Thoracic aorta (tissue), 2 donors: Measurements from ENCODE around the gene GABRB1. TPM values are rescaled to one million over a fixed set of nuclear protein-coding genes. Genes with fewer than 3 reads are reported as not detected.

ENCODE experiments used
- ATAC-seq: fragments of 150-250 bp; one replicate; pipeline ENCODE4 v1.8.0; 2017; ENCODE audit warnings: low read depth; ENCODE audit not compliant: insufficient number of reproducible peaks, low FRiP score
- DNase-seq: peaks from one replicate; pipeline ENCODE4 v3.0.0-alpha.2; 2020; ENCODE audit warnings: low spot score
- H3K27ac ChIP-seq, 2 donors: fragments of 200-600 bp; sonication (generic); 1 replicate in 1 of 2; 2 replicates in 1 of 2; pipeline ENCODE4 v1.5.1; 2016; ENCODE audit warnings: mild to moderate bottlenecking in 2 of 2, moderate library complexity in 2 of 2
- H3K27me3 ChIP-seq: fragments of 200-600 bp; sonication (generic); replicated peaks from 2 replicates; pipeline ENCODE4 v1.6.0; 2016; ENCODE audit warnings: mild to moderate bottlenecking; ENCODE audit not compliant: insufficient read depth
- H3K36me3 ChIP-seq: fragments of 200-600 bp; sonication (generic); one replicate; pipeline ENCODE4 v1.5.1; 2016
- H3K4me1 ChIP-seq, 2 donors: fragments of 200-600 bp; sonication (generic); 1 replicate in 1 of 2; 2 replicates in 1 of 2; pipeline versions ENCODE4 v1.5.1 to v1.6.0; 2016; ENCODE audit warnings: low read depth in 2 of 2, mild to moderate bottlenecking in 1 of 2; ENCODE audit not compliant: control insufficient read depth in 1 of 2
- H3K4me3 ChIP-seq: fragments of 200-600 bp; sonication (generic); 2 replicates; pipeline ENCODE4 v1.5.1; 2016; ENCODE audit warnings: mild to moderate bottlenecking
- H3K9me3 ChIP-seq: fragments of 200-600 bp; sonication (generic); 2 replicates; pipeline ENCODE4 v1.5.1; 2016
- total RNA-seq, 2 donors: library from RNA; depleted of rRNA; stranded (reverse); fragments of >200 nt; gene quantifications; one replicate each; pipeline versions ENCODE4 v1.1.0 to v1.2.3, GENCODE V29; 2016
- TF ChIP-seq, protein P1 (sequence below): fragments of 200-600 bp; sonication (generic); IDR thresholded peaks from one replicate; pipeline ENCODE4 v1.5.1; 2019; ENCODE audit warnings: antibody characterized with exemption

Gene GABRB1
- total RNA-seq, 2 donors from 2014 or later, result not detected

DNA sequence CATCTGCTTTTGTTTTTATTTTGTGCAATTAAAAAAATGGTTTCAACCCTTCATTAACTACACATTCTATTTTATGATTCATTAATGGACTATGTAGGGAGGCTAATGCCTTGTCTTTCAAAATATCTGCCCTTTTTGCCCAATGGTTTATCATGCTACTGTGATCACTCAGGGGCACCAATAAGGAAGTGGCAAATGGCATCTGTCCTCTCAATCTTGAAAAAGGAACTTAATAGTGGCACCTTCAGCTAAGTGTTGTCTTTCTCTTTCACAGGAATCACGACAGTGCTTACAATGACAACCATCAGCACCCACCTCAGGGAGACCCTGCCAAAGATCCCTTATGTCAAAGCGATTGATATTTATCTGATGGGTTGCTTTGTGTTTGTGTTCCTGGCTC is 375.0 kb downstream of the GABRB1 start:
- DNase-seq (no peak), ATAC-seq (no peak)
- H3K27ac ChIP-seq, result no peak overlapping the region
- no peaks in the 10 kb centered on the region for H3K9me3 ChIP-seq
- no peak overlapping the region for H3K4me3 ChIP-seq
- no peaks in the 10 kb centered on the region for H3K4me1 ChIP-seq
- no peaks in the 10 kb centered on the region for H3K36me3 ChIP-seq
- H3K27me3 ChIP-seq, result no peaks in the 10 kb centered on the region
- TF ChIP-seq, protein P1, sequence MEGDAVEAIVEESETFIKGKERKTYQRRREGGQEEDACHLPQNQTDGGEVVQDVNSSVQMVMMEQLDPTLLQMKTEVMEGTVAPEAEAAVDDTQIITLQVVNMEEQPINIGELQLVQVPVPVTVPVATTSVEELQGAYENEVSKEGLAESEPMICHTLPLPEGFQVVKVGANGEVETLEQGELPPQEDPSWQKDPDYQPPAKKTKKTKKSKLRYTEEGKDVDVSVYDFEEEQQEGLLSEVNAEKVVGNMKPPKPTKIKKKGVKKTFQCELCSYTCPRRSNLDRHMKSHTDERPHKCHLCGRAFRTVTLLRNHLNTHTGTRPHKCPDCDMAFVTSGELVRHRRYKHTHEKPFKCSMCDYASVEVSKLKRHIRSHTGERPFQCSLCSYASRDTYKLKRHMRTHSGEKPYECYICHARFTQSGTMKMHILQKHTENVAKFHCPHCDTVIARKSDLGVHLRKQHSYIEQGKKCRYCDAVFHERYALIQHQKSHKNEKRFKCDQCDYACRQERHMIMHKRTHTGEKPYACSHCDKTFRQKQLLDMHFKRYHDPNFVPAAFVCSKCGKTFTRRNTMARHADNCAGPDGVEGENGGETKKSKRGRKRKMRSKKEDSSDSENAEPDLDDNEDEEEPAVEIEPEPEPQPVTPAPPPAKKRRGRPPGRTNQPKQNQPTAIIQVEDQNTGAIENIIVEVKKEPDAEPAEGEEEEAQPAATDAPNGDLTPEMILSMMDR, result no peak

DNA sequence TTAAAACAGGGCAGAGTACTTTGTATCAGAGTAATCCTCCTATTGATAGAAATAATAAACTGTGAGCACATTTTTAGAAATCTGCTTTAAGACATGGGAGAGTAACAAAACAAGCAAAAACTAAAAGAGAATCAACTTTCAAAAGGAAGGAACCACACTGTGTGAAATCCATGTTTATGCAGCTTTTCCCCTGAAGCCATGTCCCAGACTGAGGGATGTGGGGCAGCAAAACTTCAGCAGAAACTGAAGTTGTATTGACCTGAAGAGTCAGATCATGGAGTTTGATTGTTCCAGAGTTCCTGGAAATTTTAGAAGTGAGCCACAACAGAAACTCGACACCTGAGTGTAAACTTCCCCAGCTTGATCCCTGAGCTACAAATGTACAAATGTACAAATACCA is 378.9 kb downstream of the GABRB1 start:
- H3K9me3 ChIP-seq, result no peaks in the 10 kb centered on the region
- DNase-seq (no peak), ATAC-seq (no peak)
- TF ChIP-seq, protein P1, result no peak
- no peaks in the 10 kb centered on the region for H3K36me3 ChIP-seq
- H3K27me3 ChIP-seq, result no peaks in the 10 kb centered on the region
- no peaks in the 10 kb centered on the region for H3K4me1 ChIP-seq
- no peak overlapping the region for H3K4me3 ChIP-seq
- no peak overlapping the region for H3K27ac ChIP-seq

DNA sequence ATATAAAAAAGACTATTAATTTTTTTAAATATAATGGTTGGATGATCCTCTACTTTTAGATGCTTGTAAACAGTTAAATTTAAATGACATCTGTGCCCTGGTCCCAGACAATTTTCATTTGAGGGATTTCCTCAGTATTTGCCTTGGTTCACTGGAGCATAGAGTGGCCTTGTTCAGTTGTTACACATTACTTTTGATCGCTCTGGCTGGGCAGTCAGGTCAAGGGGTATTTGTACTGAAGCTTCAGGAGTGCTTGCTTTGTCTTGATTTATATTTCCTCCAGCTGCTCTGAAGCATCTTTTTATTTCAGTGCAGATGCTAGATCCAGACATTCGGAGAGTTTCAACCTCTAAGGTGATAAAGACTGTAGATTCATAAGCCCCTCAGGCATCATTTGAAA is 382.2 kb downstream of the GABRB1 start:
- no peak overlapping the region for H3K27ac ChIP-seq
- H3K36me3 ChIP-seq, result no peaks in the 10 kb centered on the region
- DNase-seq, result no peak
- no peak overlapping the region for H3K4me3 ChIP-seq
- H3K9me3 ChIP-seq, result no peaks in the 10 kb centered on the region
- ATAC-seq, result no peak
- TF ChIP-seq, protein P1, result no peak
- H3K27me3 ChIP-seq, result no peaks in the 10 kb centered on the region
- H3K4me1 ChIP-seq, result no peaks in the 10 kb centered on the region

DNA sequence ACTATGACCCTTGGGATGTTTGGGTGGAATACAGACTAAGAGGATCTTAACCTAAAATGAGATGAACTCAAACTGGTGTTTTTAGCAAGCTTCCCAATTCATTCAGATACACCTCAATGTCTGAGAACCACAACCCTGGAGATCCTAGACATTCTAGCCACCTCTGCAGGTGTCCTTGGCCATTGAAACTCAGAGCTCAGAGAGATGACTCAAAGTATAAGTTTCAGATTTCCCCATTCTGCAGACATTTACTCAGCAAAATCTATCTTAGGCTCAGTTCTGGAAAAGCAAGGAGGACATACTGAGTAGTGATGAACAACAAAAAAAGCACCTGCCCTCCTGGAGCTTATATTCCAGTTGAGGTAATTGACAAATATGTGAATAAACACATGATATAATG is 384.4 kb downstream of the GABRB1 start:
- Histone ChIP-seq H3K27me3 (no peaks in the 10 kb centered on the region), H3K27ac (no peak overlapping the region), H3K4me1 (no peaks in the 10 kb centered on the region), H3K9me3 (no peaks in the 10 kb centered on the region), H3K4me3 (no peak overlapping the region), H3K36me3 (no peaks in the 10 kb centered on the region)
- TF ChIP-seq, protein P1, result no peak
- DNase-seq (no peak), ATAC-seq (no peak)

DNA sequence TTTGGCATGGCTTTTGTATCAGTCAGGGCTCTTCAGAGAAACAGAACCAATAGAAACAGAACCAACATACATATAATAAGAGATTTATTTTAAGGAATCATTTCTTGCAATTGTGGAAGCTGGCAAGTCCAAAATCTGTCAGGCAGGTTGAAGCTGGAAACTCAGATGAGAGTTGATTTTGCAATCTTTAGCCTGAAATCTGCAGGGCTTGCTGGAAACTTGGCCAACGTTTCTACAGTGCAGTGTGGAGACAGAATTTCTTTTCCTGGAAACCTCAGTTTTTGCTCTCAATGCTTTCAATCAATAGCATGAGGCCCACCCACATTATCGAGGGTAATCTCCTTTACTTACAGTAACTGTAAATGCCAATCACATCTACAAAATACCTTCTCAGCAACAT is 386.8 kb downstream of the GABRB1 start:
- no peak for ATAC-seq
- Histone ChIP-seq H3K27ac (no peak overlapping the region), H3K4me3 (no peak overlapping the region), H3K4me1 (no peaks in the 10 kb centered on the region), H3K9me3 (no peaks in the 10 kb centered on the region), H3K27me3 (no peaks in the 10 kb centered on the region), H3K36me3 (no peaks in the 10 kb centered on the region)
- TF ChIP-seq, protein P1, result no peak
- no peak for DNase-seq
